HUES64 (cell line): ENCODE data around the gene LPCAT1.
"Not testable (repeated sequence)": the region's sequence is repeated elsewhere in the genome, so short reads cannot be mapped to it uniquely, and the experiment has no call there.

ENCODE experiments used
- H3K27ac ChIP-seq: 2 replicates; pipeline ENCODE4 v1.7.0; 2013; ENCODE audit warnings: low read depth, low read length, inconsistent platforms
- H3K27me3 ChIP-seq: 2 replicates; pipeline ENCODE4 v1.6.1; 2013; ENCODE audit warnings: mild to moderate bottlenecking, low read length; ENCODE audit not compliant: insufficient read depth
- H3K36me3 ChIP-seq: 2 replicates; pipeline ENCODE4 v1.6.1; 2013; ENCODE audit warnings: mild to moderate bottlenecking, low read length; ENCODE audit not compliant: insufficient read depth
- H3K4me1 ChIP-seq: 2 replicates; pipeline ENCODE4 v1.6.1; 2013; ENCODE audit warnings: mild to moderate bottlenecking, low read length, moderate library complexity; ENCODE audit not compliant: insufficient read depth
- H3K4me3 ChIP-seq: 2 replicates; pipeline ENCODE4 v1.5.1; 2013; ENCODE audit warnings: mild to moderate bottlenecking, low read length, moderate library complexity
- H3K9ac ChIP-seq: 2 replicates; pipeline ENCODE4 v1.6.1; 2013; ENCODE audit warnings: mild to moderate bottlenecking, low read depth, low read length
- H3K9me3 ChIP-seq: 2 replicates; pipeline ENCODE4 v1.6.1; 2013; ENCODE audit warnings: low read depth, low read length; ENCODE audit not compliant: insufficient read depth
- WGBS: fragments of 150-250, 120-280 bp; methylation state at CpG from one replicate; pipeline ENCODE4 v1.1.7; 2013; ENCODE audit warnings: missing lambda C conversion rate; 5-methylcytosine and 5-hydroxymethylcytosine counted together

Gene LPCAT1

GRCh38 chr5:1510631-1511030 lies 13.1 kb downstream of the LPCAT1 start:
- H3K4me1 ChIP-seq, result peaks cover 36% of the 10 kb centered on the region
- no peaks in the 10 kb centered on the region for H3K27me3 ChIP-seq
- peaks cover 65% of the 10 kb centered on the region for H3K36me3 ChIP-seq
- H3K9me3 ChIP-seq, result no peaks in the 10 kb centered on the region
- no peak overlapping the region for H3K4me3 ChIP-seq
- no peak overlapping the region for H3K27ac ChIP-seq
- H3K9ac ChIP-seq, result no peak overlapping the region
- 96% methylated on average over 11 of the region's 11 CpGs for WGBS

GRCh38 chr5:1510151-1510561 lies 13.6 kb downstream of the LPCAT1 start:
- Histone ChIP-seq H3K9ac (no peak overlapping the region), H3K36me3 (peaks cover 65% of the 10 kb centered on the region), H3K4me3 (no peak overlapping the region), H3K27ac (no peak overlapping the region), H3K4me1 (peaks cover 38% of the 10 kb centered on the region), H3K27me3 (no peaks in the 10 kb centered on the region), H3K9me3 (no peaks in the 10 kb centered on the region)
- 93% methylated on average over 18 of the region's 18 CpGs for WGBS

GRCh38 chr5:1509346-1510085 lies 14.2 kb downstream of the LPCAT1 start:
- H3K36me3 ChIP-seq, result peaks cover 65% of the 10 kb centered on the region
- WGBS, result 94% methylated on average over 30 of the region's 30 CpGs
- no peaks in the 10 kb centered on the region for H3K27me3 ChIP-seq
- H3K4me1 ChIP-seq, result peaks cover 38% of the 10 kb centered on the region
- no peak overlapping the region for H3K4me3 ChIP-seq
- no peak overlapping the region for H3K27ac ChIP-seq
- no peak overlapping the region for H3K9ac ChIP-seq
- no peaks in the 10 kb centered on the region for H3K9me3 ChIP-seq

GRCh38 chr5:1508659-1509290 lies 15.0 kb downstream of the LPCAT1 start:
- H3K36me3 ChIP-seq, result peaks cover 59% of the 10 kb centered on the region
- H3K27me3 ChIP-seq, result no peaks in the 10 kb centered on the region
- H3K9ac ChIP-seq, result no peak overlapping the region
- H3K9me3 ChIP-seq, result no peaks in the 10 kb centered on the region
- WGBS, result 97% methylated on average over 30 of the region's 30 CpGs
- no peak overlapping the region for H3K4me3 ChIP-seq
- no peak overlapping the region for H3K27ac ChIP-seq
- peaks cover 30% of the 10 kb centered on the region for H3K4me1 ChIP-seq

GRCh38 chr5:1507961-1508658 lies 15.7 kb downstream of the LPCAT1 start:
- no peak overlapping the region for H3K9ac ChIP-seq
- H3K27ac ChIP-seq, result no peak overlapping the region
- peaks cover 54% of the 10 kb centered on the region for H3K36me3 ChIP-seq
- no peak overlapping the region for H3K4me3 ChIP-seq
- peaks cover 24% of the 10 kb centered on the region for H3K4me1 ChIP-seq
- 95% methylated on average over 23 of the region's 23 CpGs for WGBS
- H3K9me3 ChIP-seq, result no peaks in the 10 kb centered on the region
- H3K27me3 ChIP-seq, result no peaks in the 10 kb centered on the region

GRCh38 chr5:1507457-1507856 lies 16.3 kb downstream of the LPCAT1 start:
- H3K4me3 ChIP-seq, result no peak overlapping the region
- no peak overlapping the region for H3K9ac ChIP-seq
- 95% methylated on average over 17 of the region's 17 CpGs for WGBS
- H3K27me3 ChIP-seq, result no peaks in the 10 kb centered on the region
- H3K27ac ChIP-seq, result 0 out of 2 replicates have a peak overlapping the region, but pooled peaks have one; percentile 25
- no peaks in the 10 kb centered on the region for H3K9me3 ChIP-seq
- H3K36me3 ChIP-seq, result peaks cover 52% of the 10 kb centered on the region
- peaks cover 19% of the 10 kb centered on the region; the same call in 1 of the 2 replicates for H3K4me1 ChIP-seq

GRCh38 chr5:1507014-1507375 lies 16.8 kb downstream of the LPCAT1 start:
- peaks cover 19% of the 10 kb centered on the region; the same call in 1 of the 2 replicates for H3K4me1 ChIP-seq
- WGBS, result 94% methylated on average over 11 of the region's 11 CpGs
- H3K9me3 ChIP-seq, result no peaks in the 10 kb centered on the region
- H3K27me3 ChIP-seq, result no peaks in the 10 kb centered on the region
- H3K27ac ChIP-seq, result peak overlapping the region; percentile 25; the same call in 1 of the 2 replicates
- H3K9ac ChIP-seq, result no peak overlapping the region
- no peak overlapping the region for H3K4me3 ChIP-seq
- H3K36me3 ChIP-seq, result peaks cover 47% of the 10 kb centered on the region

- no peak overlapping the region for H3K9ac ChIP-seq
- H3K27me3 ChIP-seq, result no peaks in the 10 kb centered on the region
- no peaks in the 10 kb centered on the region for H3K9me3 ChIP-seq
- 84% methylated on average over 20 of the region's 20 CpGs for WGBS
- peak overlapping the region; percentile 25; the same call in 1 of the 2 replicates for H3K27ac ChIP-seq
- peaks cover 19% of the 10 kb centered on the region; the same call in 1 of the 2 replicates for H3K4me1 ChIP-seq
- H3K4me3 ChIP-seq, result no peak overlapping the region
- H3K36me3 ChIP-seq, result peaks cover 41% of the 10 kb centered on the region
Measured at GRCh38 chr5:1506242-1507013, 17.3 kb downstream of the LPCAT1 start.

- peaks cover 41% of the 10 kb centered on the region for H3K36me3 ChIP-seq
- H3K27ac ChIP-seq, result no peak overlapping the region
- H3K9me3 ChIP-seq, result no peaks in the 10 kb centered on the region
- WGBS, result 85% methylated on average over 24 of the region's 24 CpGs
- peaks cover 19% of the 10 kb centered on the region; the same call in 1 of the 2 replicates for H3K4me1 ChIP-seq
- H3K4me3 ChIP-seq, result no peak overlapping the region
- no peak overlapping the region for H3K9ac ChIP-seq
- no peaks in the 10 kb centered on the region for H3K27me3 ChIP-seq
Measured at GRCh38 chr5:1505506-1506241, 18.1 kb downstream of the LPCAT1 start.

GRCh38 chr5:1505089-1505488 lies 18.7 kb downstream of the LPCAT1 start:
- peaks cover 19% of the 10 kb centered on the region; the same call in 1 of the 2 replicates for H3K4me1 ChIP-seq
- not testable (repeated sequence) for H3K27ac ChIP-seq, H3K27me3 ChIP-seq, H3K9ac ChIP-seq, H3K9me3 ChIP-seq, H3K4me3 ChIP-seq
- H3K36me3 ChIP-seq, result peaks cover 41% of the 10 kb centered on the region
- 80% methylated on average over 14 of the region's 14 CpGs for WGBS
